Stimulated activated CD4-positive, alpha-beta T cell treated with anti-CD3 and anti-CD28 coated beads, TNF-alpha, amount 100 ng/mL, for 24 hours (primary cell): ENCODE measurements around the gene LSM14A.
"Not testable (repeated sequence)": the region's sequence is repeated elsewhere in the genome, so short reads cannot be mapped to it uniquely, and the experiment has no call there.

Experiments
- DNase-seq, 3 experiments: peaks; one replicate each; pipeline ENCODE4 v3.0.0-alpha.2; 2020; ENCODE audit warnings: low read depth in 3 of 3

The LSM14A gene

GRCh38 chr19:34228762-34229161, 56.5 kb downstream of the LSM14A start:
- DNase-seq: no peak

DNA sequence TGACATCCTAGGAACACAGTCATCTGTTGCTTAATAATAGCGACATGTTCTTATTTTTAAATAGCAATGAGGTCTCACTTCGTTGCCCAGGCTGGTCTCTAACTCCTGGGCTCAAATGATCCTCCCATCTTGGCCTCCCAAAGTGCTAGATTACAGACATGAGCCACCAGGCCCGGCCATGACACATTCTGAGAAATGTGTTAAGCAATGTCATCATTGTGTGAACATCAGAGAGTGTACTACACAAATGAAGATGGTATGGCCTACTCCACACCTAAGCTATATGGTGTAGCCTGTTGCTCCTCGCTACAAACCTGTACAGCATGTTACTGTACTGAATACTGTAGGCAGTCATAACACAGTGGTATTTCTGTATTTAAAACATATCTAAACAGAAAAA, 57.4 kb downstream of the LSM14A start:
- no peak for DNase-seq

DNA sequence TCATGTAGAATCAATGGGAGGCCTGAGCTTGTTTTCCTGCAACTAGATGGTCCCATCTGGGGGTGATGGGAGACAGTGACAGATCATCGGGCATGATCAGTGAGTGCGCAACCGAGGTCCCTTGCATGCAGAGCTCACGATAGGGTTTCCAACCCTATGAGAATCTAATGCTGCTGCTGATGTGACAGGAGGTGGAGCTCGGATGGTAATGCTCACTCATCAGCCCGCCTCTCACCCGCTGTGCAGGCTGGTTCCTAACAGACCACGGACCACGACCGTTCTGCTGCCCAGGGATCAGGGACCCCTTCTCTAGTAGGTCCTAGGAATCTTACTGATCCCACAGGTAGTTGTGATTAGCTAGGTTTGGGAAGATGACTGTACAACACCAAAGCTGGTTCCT, 58.5 kb downstream of the LSM14A start:
- DNase-seq: no peak

DNA sequence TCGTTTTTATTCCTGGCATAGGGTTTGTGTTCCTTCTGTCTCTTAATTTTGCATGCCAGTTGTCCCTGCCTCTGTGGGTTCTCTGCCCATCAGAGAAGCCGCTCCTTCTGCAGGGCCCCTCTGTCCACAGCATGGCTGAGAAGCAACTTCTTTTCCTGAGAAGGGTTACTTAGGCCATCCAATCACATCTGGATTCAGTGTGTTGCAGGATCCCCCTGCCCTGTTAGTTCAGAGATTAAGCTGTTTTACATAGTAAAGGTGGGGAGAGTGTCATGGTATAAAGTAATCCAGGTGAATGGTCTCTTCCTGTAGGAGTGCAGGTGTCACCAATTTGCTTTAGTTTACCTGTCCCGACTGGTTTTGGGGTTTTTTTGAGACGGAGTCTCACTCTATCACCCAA, 59.1 kb downstream of the LSM14A start:
- no peak for DNase-seq

- DNase-seq: peak in 1 of 3 experiments; percentile 15
Observed at GRCh38 chr19:34232566-34233481, 60.5 kb downstream of the LSM14A start.

DNA sequence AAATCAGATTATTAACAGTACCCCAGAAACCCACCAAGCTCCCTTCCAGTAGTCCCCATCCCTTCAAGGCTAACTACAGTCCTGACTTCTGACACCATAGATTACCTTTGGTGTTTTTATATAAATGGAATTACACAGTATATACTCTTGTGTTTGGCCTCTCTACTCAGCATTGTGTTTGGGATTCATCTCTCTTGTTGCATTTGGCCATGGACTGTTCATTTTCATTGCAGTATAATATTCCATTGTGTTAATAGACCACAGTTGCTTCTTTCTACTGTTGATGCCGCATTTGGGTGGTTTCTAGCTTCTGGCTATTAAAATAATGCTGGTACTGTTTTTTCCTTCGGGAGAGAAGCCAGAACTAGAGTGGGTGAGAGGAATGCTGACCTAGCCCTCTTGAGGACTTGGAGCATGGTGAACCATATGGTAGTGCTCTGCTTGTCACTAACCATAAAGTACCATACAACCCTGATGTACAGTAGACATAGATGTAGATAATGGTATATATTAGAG, 63.2 kb downstream of the LSM14A start:
- no peak for DNase-seq

DNA sequence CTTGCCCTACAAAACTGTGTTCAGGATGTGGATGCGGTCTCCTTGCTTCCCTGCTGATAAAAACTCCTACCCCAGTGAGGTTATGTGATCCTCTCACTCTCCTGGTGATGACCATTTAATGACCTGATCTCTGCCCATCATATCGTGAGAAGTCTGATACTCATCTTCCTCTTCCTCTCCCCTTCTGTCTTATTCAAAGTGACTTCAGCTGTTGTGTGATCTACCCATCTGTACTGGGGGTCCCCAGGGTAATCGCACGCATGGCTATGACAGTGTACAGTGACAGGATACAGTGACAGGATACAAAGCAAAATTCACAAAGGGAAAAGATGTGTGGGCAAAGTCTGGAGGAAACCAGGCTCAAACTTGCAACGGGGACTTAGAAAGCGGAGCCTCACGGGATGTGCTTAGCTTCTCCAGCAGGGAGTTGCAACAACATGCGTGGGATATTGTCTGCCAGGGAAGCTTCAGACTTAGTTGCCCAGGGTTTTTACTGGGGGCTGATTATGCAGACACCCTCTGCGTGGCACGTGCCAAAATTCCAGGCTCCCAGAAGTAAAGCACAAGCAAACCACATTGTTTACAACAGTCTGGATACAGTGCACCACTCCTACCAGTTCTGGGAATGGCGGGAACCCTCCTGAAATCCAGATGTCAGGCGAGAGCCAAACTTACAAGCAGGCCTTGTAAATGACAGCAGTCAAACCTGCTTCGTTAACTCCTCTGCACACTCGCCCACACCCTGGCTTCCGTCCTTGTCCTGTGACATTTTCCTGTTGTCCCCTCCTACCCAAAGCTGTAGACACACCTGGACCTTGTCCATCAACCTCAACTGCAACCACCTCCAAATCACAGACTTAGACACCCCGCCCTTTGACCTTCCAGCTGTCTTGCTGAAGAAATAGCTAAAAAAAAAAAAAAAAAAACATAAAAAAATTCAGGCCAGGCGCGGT, 64.0 kb downstream of the LSM14A start:
- no peak for DNase-seq

DNA sequence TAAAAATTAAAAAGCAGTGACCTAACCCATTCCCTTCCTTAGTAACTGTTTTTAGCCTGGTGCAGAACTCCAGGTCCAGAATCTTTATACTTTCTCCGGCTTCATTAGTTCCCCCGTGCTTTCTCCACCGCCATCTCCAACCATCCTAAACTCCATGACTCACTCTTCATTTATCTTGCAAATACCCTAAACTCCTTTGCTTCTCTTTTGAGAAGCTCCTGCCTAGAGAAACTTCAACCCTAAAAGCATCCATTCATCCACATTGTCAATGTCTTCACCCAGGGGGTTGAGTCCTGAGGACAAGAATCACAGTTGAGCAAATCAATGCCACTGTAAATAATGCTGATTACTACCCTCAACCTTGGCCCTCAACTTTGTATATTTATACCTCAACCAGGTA, 65.0 kb downstream of the LSM14A start:
- DNase-seq: no peak

DNA sequence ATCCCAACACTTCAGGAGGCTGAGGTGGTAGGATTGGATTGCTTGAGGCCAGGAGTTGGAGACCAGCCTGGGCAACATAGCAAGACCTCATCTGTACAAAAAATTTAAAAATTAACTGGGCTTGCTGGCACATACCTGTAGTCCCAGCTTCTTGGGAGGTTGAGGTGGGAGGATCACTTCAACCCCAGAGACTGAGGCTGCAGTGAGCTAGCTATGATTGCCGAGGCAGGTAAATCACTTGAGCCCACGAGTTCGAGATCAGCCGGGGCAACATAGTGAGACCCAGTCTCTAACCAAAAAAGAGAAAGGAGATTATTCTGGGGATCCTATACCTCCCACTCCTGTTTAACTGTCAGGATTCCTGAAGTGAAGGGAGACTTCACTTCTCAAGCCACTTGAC, 65.6 kb downstream of the LSM14A start:
- no peak for DNase-seq

- DNase-seq: no peak
Observed at GRCh38 chr19:34241513-34242337, 69.4 kb downstream of the LSM14A start.

DNA sequence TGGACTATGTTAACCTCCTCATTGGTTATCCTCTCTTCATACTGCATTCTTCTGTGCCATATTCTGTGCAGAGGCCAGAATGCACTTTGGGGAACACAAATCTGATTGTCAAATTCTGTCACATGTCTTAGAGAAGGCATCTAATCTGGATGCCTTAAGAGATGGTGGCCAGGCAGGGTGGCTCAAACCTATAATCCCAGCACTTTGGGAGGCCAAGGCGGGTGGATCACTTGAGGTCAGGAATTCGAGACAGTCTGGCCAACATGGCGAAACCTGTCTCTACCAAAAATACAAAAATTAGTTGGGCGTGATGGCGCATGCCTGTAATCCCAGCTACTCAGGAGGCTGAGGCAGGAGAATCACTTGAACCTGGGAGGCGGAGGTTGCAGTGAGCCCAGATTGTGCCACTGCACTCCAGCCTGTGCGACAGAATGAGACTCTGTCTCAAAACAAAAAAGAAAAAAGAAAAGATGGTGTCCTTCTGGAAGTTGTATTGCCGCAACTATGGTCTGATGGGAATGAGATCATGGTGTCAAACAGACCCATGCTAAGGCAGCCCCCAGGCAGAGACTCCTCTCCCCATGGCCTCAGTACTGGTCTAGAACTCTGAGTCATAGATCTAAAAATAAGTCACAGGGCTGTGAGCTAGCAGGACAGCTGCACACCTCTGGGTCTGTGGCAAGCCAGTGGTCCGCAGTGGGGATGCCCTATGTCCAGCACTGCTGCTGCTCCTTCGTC, 71.0 kb downstream of the LSM14A start:
- not testable (repeated sequence) for DNase-seq

GRCh38 chr19:34243876-34244578, 71.7 kb downstream of the LSM14A start:
- DNase-seq: no peak

DNA sequence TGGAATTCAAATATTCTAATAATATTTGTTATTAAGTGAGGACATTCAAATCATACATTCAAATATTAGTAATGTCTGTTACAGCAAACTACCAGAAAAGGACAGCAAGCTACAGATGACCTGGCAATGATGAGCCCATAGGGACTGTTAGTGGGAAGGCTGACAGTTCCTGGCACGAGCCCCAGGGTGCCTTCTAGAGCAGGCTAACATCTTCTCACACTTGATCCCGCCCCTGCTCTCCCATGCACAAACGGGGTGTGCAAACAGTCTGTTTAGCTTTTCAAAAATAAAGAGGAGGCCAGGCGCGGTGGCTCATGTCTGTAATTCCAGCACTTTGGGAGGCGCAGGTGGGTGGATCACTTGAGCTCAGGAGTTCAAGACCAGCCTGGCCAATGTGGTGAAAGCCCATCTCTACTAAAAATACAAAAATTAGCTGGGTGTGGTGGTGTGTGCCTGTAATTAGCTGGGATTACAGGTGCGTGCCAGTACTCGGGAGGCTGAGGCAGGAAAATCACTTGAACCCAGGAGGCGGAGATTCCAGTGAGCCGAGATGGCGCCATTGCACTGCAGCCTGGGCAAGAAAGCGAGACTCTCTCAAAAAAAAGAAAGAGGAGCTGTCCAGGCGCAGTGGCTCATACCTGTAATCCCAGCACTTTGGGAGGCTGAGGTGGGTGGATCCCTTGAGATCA, 72.5 kb downstream of the LSM14A start:
- DNase-seq: no peak

DNA sequence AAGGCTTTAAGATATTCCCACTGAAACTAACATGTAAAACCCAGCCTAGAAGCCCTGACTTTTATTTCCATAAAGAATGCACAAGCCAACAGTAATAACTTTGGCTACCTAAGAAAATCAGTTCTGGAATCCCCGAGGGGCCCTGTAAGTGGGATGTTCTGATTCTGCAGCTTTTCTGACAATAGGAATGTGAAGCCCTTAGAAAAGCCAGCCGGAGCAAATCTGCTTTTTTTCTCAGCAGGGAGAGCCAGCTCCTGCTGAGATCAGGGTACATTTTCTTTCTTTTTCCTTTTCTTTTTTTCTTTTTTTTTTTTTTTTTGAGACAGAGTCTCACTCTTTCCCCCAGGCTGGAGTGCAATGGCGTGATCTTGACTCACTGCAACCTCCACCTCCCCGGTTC, 74.0 kb downstream of the LSM14A start:
- DNase-seq: no peak

DNA sequence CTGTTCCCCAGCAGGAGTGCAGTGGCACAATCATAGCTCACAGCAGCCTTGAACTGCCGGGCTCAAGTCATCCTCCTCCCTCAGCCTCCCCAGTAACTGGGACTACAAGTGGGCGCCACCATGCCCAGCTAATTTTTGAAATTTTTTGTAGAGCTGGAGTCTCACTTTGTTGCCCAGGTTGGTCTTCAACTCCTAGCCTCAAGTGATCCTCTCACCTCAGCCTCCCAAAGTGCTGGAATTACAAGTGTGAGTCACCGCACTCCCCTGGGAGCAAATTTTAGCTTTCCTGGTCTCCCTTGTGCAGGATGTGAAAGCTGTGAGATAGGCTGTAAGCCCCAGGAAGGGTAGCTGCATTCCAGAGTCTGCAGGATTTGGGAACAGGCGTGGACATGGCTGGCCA, 76.6 kb downstream of the LSM14A start:
- DNase-seq: no peak

- DNase-seq: not testable (repeated sequence)
Observed at GRCh38 chr19:34253167-34253566, 80.9 kb downstream of the LSM14A start.

- not testable (repeated sequence) for DNase-seq
Observed at GRCh38 chr19:34253681-34254045, 81.4 kb downstream of the LSM14A start.

DNA sequence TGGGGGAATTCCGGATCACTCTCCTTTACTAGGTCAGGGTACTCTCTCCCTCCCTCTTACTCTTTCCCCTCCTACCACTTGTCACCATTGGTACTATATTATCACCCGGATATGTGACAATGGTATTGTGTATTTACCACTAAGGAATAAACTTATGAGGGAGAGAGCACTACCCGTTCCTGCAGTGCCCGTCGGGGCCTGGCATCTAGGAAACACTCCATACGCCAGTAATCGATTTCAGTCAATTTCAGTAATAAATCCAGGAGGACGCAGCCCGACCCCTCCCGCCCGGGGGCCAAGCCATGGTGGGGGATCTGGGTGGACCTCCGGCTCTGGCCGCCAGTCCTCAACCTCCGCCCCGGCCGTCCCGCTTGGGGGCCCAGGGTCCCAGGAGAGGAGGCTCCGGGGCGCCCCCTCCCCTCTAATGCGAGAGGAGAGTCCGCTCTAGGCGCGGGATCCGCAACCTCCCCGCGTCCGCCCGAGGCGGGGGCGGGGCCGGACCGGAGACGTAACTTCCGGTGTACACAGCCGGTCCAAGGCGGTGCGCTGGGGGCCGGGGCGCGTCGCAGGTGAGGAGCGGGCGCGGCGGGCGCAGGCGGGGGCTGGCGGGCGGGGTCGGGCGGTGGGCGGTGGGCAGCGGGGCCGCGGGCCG, 81.9 kb downstream of the LSM14A start, which contains the start of gene GARRE1:
Gene GARRE1 (plus strand): TSS at position 509 of the 652 bp plus-strand sequence. CDS start 45,920 bp downstream, outside the sequence.
- peak; percentile 64 to 87 (median 73) for DNase-seq
